SK-N-SH treated with all-trans-retinoic acid at 6 μM for 48 hours (cell line): ENCODE measurements around the gene PARD3.

Experiments
- ATAC-seq: fragments of 200-7000 bp; cut with Tn5 transposase; 3 replicates; pipeline ENCODE4 v1.9.1; 2020; ENCODE audit warnings: mild to moderate bottlenecking, moderate library complexity
- ARNTL ChIP-seq: fragments of 450-650 bp; formaldehyde crosslinking; IDR thresholded peaks from 2 replicates; pipeline ENCODE4 v1.5.0; 2020; ENCODE audit warnings: low read depth, mild to moderate bottlenecking, moderate library complexity, borderline replicate concordance
- BACH2 ChIP-seq: fragments of 250-450 bp; sonication (Bioruptor Pico); IDR thresholded peaks from 2 replicates; pipeline ENCODE4 v1.9.0; 2021; ENCODE audit warnings: mild to moderate bottlenecking, borderline replicate concordance
- CSDC2 ChIP-seq: fragments of 250-450 bp; sonication (Bioruptor Pico); IDR thresholded peaks from 2 replicates; pipeline ENCODE4 v1.5.0; 2020; ENCODE audit warnings: mild to moderate bottlenecking, moderate library complexity
- CSRNP3 ChIP-seq: fragments of 250-450 bp; sonication (Bioruptor Pico); IDR thresholded peaks from 2 replicates; pipeline ENCODE4 v1.5.1; 2021; ENCODE audit warnings: mild to moderate bottlenecking, moderate library complexity
- ESRRG ChIP-seq: fragments of 250-450 bp; sonication (Bioruptor Pico); IDR thresholded peaks from 2 replicates; pipeline ENCODE4 v1.6.1; 2021; ENCODE audit warnings: mild to moderate bottlenecking
- ISL1 ChIP-seq: fragments of 250-450 bp; sonication (Bioruptor Pico); IDR thresholded peaks from 2 replicates; pipeline ENCODE4 v2.1.2; 2022; ENCODE audit warnings: mild to moderate bottlenecking, moderate library complexity
- OSR1 ChIP-seq: fragments of 250-450 bp; sonication (Bioruptor Pico); IDR thresholded peaks from 2 replicates; pipeline ENCODE4 v1.8.0; 2022; ENCODE audit warnings: moderate library complexity, mild to moderate bottlenecking, inconsistent platforms
- PPARA ChIP-seq: fragments of 250-450 bp; sonication (Bioruptor Pico); IDR thresholded peaks from 2 replicates; pipeline ENCODE4 v1.5.0; 2020; ENCODE audit warnings: mild to moderate bottlenecking, borderline replicate concordance
- RARB ChIP-seq: fragments of 250-450 bp; sonication (Bioruptor Pico); IDR thresholded peaks from 2 replicates; pipeline ENCODE4 v1.8.0; 2021; ENCODE audit warnings: mild to moderate bottlenecking, moderate library complexity
- SNAI2 ChIP-seq: fragments of 250-450 bp; sonication (Bioruptor Pico); IDR thresholded peaks from 2 replicates; pipeline ENCODE4 v1.5.0; 2020; ENCODE audit warnings: mild to moderate bottlenecking, moderate library complexity
- TCF4 ChIP-seq: fragments of 250-450 bp; sonication (Bioruptor Pico); IDR thresholded peaks from 2 replicates; pipeline ENCODE4 v1.8.0; 2021; ENCODE audit warnings: mild to moderate bottlenecking, moderate library complexity, borderline replicate concordance
- TOX ChIP-seq: fragments of 250-450 bp; sonication (Bioruptor Pico); IDR thresholded peaks from 2 replicates; pipeline ENCODE4 v1.8.0; 2021; ENCODE audit warnings: mild to moderate bottlenecking, moderate library complexity, borderline replicate concordance
- ZFP3 ChIP-seq: fragments of 250-450 bp; sonication (Bioruptor Pico); IDR thresholded peaks from 2 replicates; pipeline ENCODE4 v1.5.0; 2020; ENCODE audit warnings: mild to moderate bottlenecking, moderate library complexity
- ZFP30 ChIP-seq: fragments of 450-650 bp; formaldehyde crosslinking; IDR thresholded peaks from 2 replicates; pipeline ENCODE4 v1.5.0; 2022; ENCODE audit warnings: mild to moderate bottlenecking, moderate library complexity
- ZNF565 ChIP-seq: fragments of 450-650 bp; formaldehyde crosslinking; conservative IDR thresholded peaks from 2 replicates; pipeline ENCODE4 v1.5.0; 2020; ENCODE audit warnings: low read depth, mild to moderate bottlenecking, moderate library complexity
- ZNF70 ChIP-seq: fragments of 450-650 bp; formaldehyde crosslinking; IDR thresholded peaks from 2 replicates; pipeline ENCODE4 v1.5.0; 2020; ENCODE audit warnings: mild to moderate bottlenecking, moderate library complexity
- ZNF8 ChIP-seq: fragments of 450-650 bp; formaldehyde crosslinking; IDR thresholded peaks from 2 replicates; pipeline ENCODE4 v1.5.0; 2020; ENCODE audit warnings: mild to moderate bottlenecking, moderate library complexity
- TF ChIP-seq, protein P1 (sequence below): fragments of 250-450 bp; sonication (Bioruptor Pico); IDR thresholded peaks from 2 replicates; pipeline ENCODE4 v1.5.1; 2020; ENCODE audit warnings: low read depth, mild to moderate bottlenecking, moderate library complexity
- TF ChIP-seq, protein P2 (sequence below): fragments of 250-450 bp; sonication (Bioruptor Pico); IDR thresholded peaks from 2 replicates; pipeline ENCODE4 v1.8.0; 2021; ENCODE audit warnings: low read depth, mild to moderate bottlenecking, moderate library complexity, borderline replicate concordance
- TF ChIP-seq, protein P3 (sequence below): fragments of 250-450 bp; sonication (Bioruptor Pico); IDR thresholded peaks from 2 replicates; pipeline ENCODE4 v1.5.0; 2020; ENCODE audit warnings: mild to moderate bottlenecking, moderate library complexity
- TF ChIP-seq, protein P4 (sequence below): fragments of 250-450 bp; sonication (Bioruptor Pico); IDR thresholded peaks from 2 replicates; pipeline ENCODE4 v1.8.0; 2020; ENCODE audit warnings: mild to moderate bottlenecking, moderate library complexity, borderline replicate concordance

The PARD3 gene

DNA sequence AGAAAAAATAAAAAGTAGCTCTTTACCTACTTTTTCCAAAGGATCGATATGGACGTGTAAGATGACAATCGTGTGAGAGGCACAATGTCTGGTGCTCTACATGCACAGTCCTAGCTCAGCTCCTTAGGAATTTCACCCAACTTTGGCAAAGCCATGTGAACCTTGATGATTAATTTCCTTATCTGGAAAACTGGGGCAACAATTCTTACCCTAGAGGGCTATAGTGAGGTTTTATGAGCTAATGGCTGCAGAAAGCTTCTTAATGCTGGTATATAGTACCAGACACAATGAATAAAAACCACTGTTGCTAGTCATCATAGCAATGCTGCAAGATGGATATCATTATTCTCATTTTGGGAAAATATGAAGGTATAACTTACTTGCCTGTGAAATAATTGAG, 202.7 kb downstream of the PARD3 start:
- no peak for TF ChIP-seq SNAI2 (CRISPR knock-in tag)
- TF ChIP-seq OSR1 (CRISPR knock-in tag): no peak
- no peak for TF ChIP-seq RARB (CRISPR knock-in tag)
- TF ChIP-seq TOX (CRISPR knock-in tag): no peak
- ATAC-seq: no peak

GRCh38 chr10:34609287-34609940, 205.7 kb downstream of the PARD3 start:
- ATAC-seq: no peak
- TF ChIP-seq BACH2 (CRISPR knock-in tag) (no peak), OSR1 (CRISPR knock-in tag) (no peak), TCF4 (CRISPR knock-in tag) (no peak), SNAI2 (CRISPR knock-in tag) (no peak), ISL1 (CRISPR knock-in tag) (no peak), PPARA (CRISPR knock-in tag) (no peak), ZNF565 (CRISPR knock-in tag) (no peak), CSRNP3 (no peak), ZFP30 (CRISPR knock-in tag) (no peak), TOX (CRISPR knock-in tag) (no peak), ARNTL (CRISPR knock-in tag) (no peak), ZNF8 (CRISPR knock-in tag) (no peak), ESRRG (CRISPR knock-in tag) (no peak)
- TF ChIP-seq, protein P1, sequence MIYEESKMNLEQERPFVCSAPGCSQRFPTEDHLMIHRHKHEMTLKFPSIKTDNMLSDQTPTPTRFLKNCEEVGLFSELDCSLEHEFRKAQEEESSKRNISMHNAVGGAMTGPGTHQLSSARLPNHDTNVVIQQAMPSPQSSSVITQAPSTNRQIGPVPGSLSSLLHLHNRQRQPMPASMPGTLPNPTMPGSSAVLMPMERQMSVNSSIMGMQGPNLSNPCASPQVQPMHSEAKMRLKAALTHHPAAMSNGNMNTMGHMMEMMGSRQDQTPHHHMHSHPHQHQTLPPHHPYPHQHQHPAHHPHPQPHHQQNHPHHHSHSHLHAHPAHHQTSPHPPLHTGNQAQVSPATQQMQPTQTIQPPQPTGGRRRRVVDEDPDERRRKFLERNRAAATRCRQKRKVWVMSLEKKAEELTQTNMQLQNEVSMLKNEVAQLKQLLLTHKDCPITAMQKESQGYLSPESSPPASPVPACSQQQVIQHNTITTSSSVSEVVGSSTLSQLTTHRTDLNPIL (CRISPR knock-in tag): no peak
- TF ChIP-seq, protein P2, sequence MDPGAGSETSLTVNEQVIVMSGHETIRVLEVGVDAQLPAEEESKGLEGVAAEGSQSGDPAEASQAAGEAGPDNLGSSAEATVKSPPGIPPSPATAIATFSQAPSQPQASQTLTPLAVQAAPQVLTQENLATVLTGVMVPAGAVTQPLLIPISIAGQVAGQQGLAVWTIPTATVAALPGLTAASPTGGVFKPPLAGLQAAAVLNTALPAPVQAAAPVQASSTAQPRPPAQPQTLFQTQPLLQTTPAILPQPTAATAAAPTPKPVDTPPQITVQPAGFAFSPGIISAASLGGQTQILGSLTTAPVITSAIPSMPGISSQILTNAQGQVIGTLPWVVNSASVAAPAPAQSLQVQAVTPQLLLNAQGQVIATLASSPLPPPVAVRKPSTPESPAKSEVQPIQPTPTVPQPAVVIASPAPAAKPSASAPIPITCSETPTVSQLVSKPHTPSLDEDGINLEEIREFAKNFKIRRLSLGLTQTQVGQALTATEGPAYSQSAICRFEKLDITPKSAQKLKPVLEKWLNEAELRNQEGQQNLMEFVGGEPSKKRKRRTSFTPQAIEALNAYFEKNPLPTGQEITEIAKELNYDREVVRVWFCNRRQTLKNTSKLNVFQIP (CRISPR knock-in tag): no peak
- TF ChIP-seq, protein P3, sequence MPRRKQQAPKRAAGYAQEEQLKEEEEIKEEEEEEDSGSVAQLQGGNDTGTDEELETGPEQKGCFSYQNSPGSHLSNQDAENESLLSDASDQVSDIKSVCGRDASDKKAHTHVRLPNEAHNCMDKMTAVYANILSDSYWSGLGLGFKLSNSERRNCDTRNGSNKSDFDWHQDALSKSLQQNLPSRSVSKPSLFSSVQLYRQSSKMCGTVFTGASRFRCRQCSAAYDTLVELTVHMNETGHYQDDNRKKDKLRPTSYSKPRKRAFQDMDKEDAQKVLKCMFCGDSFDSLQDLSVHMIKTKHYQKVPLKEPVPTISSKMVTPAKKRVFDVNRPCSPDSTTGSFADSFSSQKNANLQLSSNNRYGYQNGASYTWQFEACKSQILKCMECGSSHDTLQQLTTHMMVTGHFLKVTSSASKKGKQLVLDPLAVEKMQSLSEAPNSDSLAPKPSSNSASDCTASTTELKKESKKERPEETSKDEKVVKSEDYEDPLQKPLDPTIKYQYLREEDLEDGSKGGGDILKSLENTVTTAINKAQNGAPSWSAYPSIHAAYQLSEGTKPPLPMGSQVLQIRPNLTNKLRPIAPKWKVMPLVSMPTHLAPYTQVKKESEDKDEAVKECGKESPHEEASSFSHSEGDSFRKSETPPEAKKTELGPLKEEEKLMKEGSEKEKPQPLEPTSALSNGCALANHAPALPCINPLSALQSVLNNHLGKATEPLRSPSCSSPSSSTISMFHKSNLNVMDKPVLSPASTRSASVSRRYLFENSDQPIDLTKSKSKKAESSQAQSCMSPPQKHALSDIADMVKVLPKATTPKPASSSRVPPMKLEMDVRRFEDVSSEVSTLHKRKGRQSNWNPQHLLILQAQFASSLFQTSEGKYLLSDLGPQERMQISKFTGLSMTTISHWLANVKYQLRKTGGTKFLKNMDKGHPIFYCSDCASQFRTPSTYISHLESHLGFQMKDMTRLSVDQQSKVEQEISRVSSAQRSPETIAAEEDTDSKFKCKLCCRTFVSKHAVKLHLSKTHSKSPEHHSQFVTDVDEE: no peak
- TF ChIP-seq, protein P4, sequence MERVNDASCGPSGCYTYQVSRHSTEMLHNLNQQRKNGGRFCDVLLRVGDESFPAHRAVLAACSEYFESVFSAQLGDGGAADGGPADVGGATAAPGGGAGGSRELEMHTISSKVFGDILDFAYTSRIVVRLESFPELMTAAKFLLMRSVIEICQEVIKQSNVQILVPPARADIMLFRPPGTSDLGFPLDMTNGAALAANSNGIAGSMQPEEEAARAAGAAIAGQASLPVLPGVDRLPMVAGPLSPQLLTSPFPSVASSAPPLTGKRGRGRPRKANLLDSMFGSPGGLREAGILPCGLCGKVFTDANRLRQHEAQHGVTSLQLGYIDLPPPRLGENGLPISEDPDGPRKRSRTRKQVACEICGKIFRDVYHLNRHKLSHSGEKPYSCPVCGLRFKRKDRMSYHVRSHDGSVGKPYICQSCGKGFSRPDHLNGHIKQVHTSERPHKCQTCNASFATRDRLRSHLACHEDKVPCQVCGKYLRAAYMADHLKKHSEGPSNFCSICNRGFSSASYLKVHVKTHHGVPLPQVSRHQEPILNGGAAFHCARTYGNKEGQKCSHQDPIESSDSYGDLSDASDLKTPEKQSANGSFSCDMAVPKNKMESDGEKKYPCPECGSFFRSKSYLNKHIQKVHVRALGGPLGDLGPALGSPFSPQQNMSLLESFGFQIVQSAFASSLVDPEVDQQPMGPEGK: no peak

DNA sequence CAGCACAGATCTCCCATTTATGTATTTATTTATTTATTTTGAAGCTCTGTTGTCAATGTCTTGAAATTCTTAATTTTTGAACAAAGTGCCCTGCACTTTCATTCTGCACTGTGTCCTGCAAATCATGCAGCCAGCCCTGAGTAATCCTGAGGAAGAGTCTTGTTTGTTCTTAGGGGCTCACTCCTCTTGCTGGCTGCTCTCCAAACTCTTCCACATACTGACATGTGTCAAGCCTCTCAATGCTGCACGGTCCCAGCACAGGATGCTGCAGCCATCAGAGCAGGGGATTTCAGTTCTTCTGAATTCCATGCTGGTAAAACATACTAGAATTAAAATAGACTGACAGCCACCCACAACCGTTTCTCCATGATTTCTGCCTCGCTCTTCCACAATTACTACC, 207.2 kb downstream of the PARD3 start:
- ATAC-seq: no peak; the same call in 2 of the 3 replicates
- TF ChIP-seq OSR1 (CRISPR knock-in tag): no peak
- no peak for TF ChIP-seq ZNF8 (CRISPR knock-in tag)
- no peak for TF ChIP-seq ESRRG (CRISPR knock-in tag)
- no peak for TF ChIP-seq BACH2 (CRISPR knock-in tag)
- no peak for TF ChIP-seq ZFP3 (CRISPR knock-in tag)

DNA sequence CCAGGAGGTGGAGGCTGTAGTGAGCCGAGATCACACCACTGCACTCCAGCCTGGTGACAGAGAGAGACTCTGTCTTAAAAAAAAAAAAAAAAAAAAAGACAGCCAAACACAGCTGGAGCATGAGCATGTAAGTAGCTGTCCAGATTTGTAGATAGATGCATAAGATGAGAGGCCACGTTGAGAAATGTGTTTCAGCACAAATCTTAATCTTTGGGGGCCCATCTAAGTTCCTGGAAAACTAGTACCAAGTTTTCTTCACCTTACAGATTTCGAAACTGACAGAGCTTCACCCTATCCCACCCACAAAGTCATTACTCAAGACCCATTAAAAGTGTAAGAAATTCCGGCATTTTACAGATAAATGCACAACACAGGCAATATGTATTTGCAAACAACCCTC, 208.2 kb downstream of the PARD3 start:
- ATAC-seq: no peak
- no peak for TF ChIP-seq ZNF70
- TF ChIP-seq CSDC2: no peak
- TF ChIP-seq, protein P4: no peak
- TF ChIP-seq, all 23 proteins: peak for 0
